ENCODE results near the gene EVI5. TPM values are rescaled to one million over a fixed set of nuclear protein-coding genes. Genes with fewer than 3 reads are reported as not detected.
"Not testable (repeated sequence)": the region's sequence is repeated elsewhere in the genome, so short reads cannot be mapped to it uniquely, and the experiment has no call there.

EVI5 gene
- total RNA-seq, 1 experiment from 2014 or later = 11.4 TPM

DNA sequence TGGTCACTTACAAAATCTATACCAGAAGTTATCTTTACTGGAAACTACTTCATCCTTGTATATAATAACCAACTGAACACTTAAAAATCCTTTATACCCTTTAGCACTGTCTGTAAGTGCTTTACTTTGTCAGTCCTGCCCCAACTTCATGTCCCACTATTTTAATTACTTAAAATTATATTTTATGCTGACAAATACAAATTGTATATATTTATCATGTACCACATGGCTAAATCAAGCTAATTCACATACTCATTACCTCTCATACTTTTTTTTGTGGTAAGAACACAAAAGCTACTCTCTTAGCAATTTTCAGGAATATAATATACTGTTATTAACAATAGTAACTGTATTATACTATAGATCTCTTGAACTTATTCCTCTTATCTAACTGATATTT, 63.0 kb downstream of the EVI5 start:
- ChIA-PET CTCF (no interaction called here), POLR2A (no interaction called here)
- Mint-ChIP-seq H3K9me3 (peaks cover 37% of the 10 kb centered on the region), H3K4me3 (no peak overlapping the region), H3K36me3 (peaks cover 38% of the 10 kb centered on the region), H3K4me1 (peaks cover 33% of the 10 kb centered on the region), H3K27ac (no peak overlapping the region), H3K27me3 (ENCODE audit: low read depth) (no peaks in the 10 kb centered on the region; the same call in 1 of the 2 replicates)
- ATAC-seq (no peak), DNase-seq (ENCODE audit: low spot score) (no peak)
- no peak for TF ChIP-seq RORB (CRISPR knock-in tag; IDR thresholded peaks at IDR 0.05)
- no peak for TF ChIP-seq GABPB1 (CRISPR knock-in tag; IDR thresholded peaks at IDR 0.05)
- TF ChIP-seq, protein P1, sequence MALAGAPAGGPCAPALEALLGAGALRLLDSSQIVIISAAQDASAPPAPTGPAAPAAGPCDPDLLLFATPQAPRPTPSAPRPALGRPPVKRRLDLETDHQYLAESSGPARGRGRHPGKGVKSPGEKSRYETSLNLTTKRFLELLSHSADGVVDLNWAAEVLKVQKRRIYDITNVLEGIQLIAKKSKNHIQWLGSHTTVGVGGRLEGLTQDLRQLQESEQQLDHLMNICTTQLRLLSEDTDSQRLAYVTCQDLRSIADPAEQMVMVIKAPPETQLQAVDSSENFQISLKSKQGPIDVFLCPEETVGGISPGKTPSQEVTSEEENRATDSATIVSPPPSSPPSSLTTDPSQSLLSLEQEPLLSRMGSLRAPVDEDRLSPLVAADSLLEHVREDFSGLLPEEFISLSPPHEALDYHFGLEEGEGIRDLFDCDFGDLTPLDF (CRISPR knock-in tag; IDR thresholded peaks at IDR 0.05) = no peak
- no peak for TF ChIP-seq ZNF423 (CRISPR knock-in tag; IDR thresholded peaks at IDR 0.05)

DNA sequence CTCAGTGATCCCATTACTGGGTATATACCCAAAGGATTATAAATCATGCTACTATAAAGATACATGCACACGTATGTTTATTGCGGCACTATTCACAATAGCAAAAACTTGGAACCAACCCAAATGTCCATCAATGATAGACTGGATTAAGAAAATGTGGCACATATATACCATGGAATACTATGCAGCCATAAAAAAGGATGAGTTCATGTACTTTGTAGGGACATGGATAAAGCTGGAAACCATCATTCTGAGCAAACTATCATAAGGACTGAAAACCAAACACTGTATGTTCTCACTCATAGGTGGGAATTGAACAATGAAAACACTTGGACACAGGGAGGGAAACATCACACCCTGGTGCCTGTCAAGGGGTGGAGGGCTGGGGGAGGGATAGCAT, 63.8 kb downstream of the EVI5 start:
- H3K4me3 Mint-ChIP-seq, CTCF ChIA-PET: not testable (repeated sequence)

DNA sequence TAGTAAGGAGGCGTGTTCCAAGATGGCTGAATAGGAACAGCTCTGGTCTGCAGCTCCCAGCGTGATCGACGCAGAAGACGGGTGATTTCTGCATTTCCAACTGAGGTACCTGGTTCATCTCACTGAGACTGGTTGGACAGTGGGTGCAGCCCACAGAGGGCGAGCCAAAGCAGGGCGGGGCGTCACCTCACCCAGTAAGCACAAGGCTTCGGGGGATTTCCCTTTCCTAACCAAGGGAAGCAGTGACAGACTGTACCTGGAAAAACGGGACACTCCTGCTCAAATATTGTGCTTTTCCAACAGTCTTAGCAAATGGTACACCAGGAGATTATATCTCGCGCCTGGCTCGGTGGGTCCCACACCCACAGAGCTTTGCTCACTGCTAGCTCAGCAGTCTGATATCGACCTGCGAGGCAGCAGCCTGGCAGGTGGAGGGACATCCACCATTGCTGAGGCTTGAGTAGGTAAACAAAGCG, 69.4 kb downstream of the EVI5 start:
- H3K36me3 Mint-ChIP-seq = peaks cover 11% of the 10 kb centered on the region
- not testable (repeated sequence) for ATAC-seq; H3K9me3 Mint-ChIP-seq; H3K4me3 Mint-ChIP-seq; DNase-seq (ENCODE audit: low spot score); H3K27me3 Mint-ChIP-seq (ENCODE audit: low read depth)
- ChIA-PET POLR2A (interaction anchor here (0.9 kb wide), 1 partner anchor 11 kb away, joined by 3 read pairs; no protein-coding TSS in a partner anchor), CTCF (interaction anchor here (0.7 kb wide), 1 partner anchor 21 kb away, joined by 3 read pairs; no protein-coding TSS in a partner anchor)
- peaks cover 10% of the 10 kb centered on the region for H3K4me1 Mint-ChIP-seq
- 0 out of 2 replicates have a peak overlapping the region, but pooled peaks have one; percentile 58 for H3K27ac Mint-ChIP-seq

More for the DNA sequence above, 63.8 kb downstream of the EVI5 start:
- POLR2A ChIA-PET; H3K27ac Mint-ChIP-seq; ATAC-seq; H3K27me3 Mint-ChIP-seq (ENCODE audit: low read depth); DNase-seq (ENCODE audit: low spot score): not testable (repeated sequence)
- Mint-ChIP-seq H3K9me3 (peaks cover 37% of the 10 kb centered on the region), H3K36me3 (peaks cover 38% of the 10 kb centered on the region), H3K4me1 (peaks cover 33% of the 10 kb centered on the region)

DNA sequence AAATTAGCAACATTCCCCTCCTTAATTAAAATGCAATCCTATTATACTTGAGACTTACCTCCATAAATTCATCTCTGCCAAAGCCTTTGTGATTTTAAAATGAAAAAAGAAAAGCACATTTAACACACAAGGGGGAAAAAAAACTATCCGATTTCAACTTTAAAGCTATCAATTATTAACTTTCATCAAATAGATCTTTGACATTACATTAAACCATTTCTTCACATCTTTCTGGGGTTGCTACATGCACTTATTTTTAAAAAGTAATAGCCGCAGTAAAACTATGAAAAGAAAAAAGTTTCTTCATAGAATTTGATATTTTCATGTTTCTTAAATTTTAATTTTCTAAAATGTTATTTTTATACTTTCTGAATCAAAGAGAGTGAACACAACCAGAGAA, 71.0 kb downstream of the EVI5 start:
- H3K4me3 Mint-ChIP-seq = no peak overlapping the region
- TF ChIP-seq, protein P2, sequence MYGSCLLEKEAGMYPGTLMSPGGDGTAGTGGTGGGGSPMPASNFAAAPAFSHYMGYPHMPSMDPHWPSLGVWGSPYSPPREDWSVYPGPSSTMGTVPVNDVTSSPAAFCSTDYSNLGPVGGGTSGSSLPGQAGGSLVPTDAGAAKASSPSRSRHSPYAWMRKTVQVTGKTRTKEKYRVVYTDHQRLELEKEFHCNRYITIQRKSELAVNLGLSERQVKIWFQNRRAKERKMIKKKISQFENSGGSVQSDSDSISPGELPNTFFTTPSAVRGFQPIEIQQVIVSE (CRISPR knock-in tag; IDR thresholded peaks at IDR 0.05; ENCODE audit: borderline replicate concordance) = no peak
- TF ChIP-seq, protein P3, sequence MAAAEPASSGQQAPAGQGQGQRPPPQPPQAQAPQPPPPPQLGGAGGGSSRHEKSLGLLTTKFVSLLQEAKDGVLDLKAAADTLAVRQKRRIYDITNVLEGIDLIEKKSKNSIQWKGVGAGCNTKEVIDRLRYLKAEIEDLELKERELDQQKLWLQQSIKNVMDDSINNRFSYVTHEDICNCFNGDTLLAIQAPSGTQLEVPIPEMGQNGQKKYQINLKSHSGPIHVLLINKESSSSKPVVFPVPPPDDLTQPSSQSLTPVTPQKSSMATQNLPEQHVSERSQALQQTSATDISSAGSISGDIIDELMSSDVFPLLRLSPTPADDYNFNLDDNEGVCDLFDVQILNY (CRISPR knock-in tag; IDR thresholded peaks at IDR 0.05) = no peak
- H3K9me3 Mint-ChIP-seq = no peaks in the 10 kb centered on the region
- H3K36me3 Mint-ChIP-seq = no peaks in the 10 kb centered on the region; the same call in 1 of the 2 replicates
- H3K27me3 Mint-ChIP-seq (ENCODE audit: low read depth) = no peaks in the 10 kb centered on the region
- ChIA-PET POLR2A (no interaction called here), CTCF (interaction anchor here (0.7 kb wide), 1 partner anchor 35 kb away, joined by 3 read pairs; no protein-coding TSS in a partner anchor)
- ATAC-seq (no peak), DNase-seq (ENCODE audit: low spot score) (no peak)
- H3K27ac Mint-ChIP-seq = no peak overlapping the region
- peaks cover 21% of the 10 kb centered on the region for H3K4me1 Mint-ChIP-seq

DNA sequence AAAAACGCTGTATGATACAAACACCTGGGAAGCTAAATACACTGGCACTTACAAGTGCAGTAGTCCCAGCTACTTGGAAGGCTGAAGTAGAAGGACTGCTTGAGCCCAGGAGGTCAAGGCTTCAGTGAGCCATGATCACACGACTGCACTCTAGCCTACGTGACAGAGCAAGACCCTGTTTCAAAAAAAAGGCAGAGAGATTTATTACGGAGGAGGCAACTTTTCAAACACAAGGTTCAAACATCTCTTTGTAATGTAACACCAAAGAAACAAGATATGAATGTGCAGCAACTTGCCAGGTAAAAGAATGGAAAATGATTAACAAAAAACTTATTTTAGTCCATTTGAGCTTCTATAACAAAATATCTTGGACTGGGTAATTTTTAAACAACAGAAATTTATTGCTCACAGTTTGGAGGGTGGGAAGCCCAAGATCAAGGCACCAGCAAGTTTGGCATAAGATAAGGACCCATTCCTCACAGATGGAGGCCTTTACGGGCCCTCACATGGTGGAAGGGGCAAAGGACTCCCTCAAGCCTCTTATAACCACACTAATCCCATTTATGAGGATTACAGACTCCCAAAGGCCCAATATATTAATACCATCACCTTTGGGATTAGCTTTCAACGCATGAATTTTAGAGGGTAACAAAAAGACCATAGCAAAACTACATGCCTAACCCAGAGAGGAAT, 73.3 kb downstream of the EVI5 start:
- peaks cover 39% of the 10 kb centered on the region for H3K4me1 Mint-ChIP-seq
- POLR2A ChIA-PET = no interaction called here
- H3K4me3 Mint-ChIP-seq = no peak overlapping the region
- no peak for ATAC-seq
- no peaks in the 10 kb centered on the region; the same call in 1 of the 2 replicates for H3K36me3 Mint-ChIP-seq
- CTCF ChIA-PET = no interaction called here
- H3K27ac Mint-ChIP-seq = peak overlapping the region; percentile 42
- H3K27me3 Mint-ChIP-seq (ENCODE audit: low read depth) = no peaks in the 10 kb centered on the region
- DNase-seq (ENCODE audit: low spot score) = no peak
- H3K9me3 Mint-ChIP-seq = no peaks in the 10 kb centered on the region
- TF ChIP-seq, protein P4, sequence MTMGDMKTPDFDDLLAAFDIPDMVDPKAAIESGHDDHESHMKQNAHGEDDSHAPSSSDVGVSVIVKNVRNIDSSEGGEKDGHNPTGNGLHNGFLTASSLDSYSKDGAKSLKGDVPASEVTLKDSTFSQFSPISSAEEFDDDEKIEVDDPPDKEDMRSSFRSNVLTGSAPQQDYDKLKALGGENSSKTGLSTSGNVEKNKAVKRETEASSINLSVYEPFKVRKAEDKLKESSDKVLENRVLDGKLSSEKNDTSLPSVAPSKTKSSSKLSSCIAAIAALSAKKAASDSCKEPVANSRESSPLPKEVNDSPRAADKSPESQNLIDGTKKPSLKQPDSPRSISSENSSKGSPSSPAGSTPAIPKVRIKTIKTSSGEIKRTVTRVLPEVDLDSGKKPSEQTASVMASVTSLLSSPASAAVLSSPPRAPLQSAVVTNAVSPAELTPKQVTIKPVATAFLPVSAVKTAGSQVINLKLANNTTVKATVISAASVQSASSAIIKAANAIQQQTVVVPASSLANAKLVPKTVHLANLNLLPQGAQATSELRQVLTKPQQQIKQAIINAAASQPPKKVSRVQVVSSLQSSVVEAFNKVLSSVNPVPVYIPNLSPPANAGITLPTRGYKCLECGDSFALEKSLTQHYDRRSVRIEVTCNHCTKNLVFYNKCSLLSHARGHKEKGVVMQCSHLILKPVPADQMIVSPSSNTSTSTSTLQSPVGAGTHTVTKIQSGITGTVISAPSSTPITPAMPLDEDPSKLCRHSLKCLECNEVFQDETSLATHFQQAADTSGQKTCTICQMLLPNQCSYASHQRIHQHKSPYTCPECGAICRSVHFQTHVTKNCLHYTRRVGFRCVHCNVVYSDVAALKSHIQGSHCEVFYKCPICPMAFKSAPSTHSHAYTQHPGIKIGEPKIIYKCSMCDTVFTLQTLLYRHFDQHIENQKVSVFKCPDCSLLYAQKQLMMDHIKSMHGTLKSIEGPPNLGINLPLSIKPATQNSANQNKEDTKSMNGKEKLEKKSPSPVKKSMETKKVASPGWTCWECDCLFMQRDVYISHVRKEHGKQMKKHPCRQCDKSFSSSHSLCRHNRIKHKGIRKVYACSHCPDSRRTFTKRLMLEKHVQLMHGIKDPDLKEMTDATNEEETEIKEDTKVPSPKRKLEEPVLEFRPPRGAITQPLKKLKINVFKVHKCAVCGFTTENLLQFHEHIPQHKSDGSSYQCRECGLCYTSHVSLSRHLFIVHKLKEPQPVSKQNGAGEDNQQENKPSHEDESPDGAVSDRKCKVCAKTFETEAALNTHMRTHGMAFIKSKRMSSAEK (CRISPR knock-in tag; IDR thresholded peaks at IDR 0.05; ENCODE audit: borderline replicate concordance) = no peak
- no peak for TF ChIP-seq KAT7 (CRISPR knock-in tag; IDR thresholded peaks at IDR 0.05; ENCODE audit: borderline replicate concordance)
- TF ChIP-seq ZNF423 (CRISPR knock-in tag; IDR thresholded peaks at IDR 0.05) = no peak
- no peak for TF ChIP-seq SMAD3 (CRISPR knock-in tag; IDR thresholded peaks at IDR 0.05; ENCODE audit: borderline replicate concordance)
- TF ChIP-seq, protein P5, sequence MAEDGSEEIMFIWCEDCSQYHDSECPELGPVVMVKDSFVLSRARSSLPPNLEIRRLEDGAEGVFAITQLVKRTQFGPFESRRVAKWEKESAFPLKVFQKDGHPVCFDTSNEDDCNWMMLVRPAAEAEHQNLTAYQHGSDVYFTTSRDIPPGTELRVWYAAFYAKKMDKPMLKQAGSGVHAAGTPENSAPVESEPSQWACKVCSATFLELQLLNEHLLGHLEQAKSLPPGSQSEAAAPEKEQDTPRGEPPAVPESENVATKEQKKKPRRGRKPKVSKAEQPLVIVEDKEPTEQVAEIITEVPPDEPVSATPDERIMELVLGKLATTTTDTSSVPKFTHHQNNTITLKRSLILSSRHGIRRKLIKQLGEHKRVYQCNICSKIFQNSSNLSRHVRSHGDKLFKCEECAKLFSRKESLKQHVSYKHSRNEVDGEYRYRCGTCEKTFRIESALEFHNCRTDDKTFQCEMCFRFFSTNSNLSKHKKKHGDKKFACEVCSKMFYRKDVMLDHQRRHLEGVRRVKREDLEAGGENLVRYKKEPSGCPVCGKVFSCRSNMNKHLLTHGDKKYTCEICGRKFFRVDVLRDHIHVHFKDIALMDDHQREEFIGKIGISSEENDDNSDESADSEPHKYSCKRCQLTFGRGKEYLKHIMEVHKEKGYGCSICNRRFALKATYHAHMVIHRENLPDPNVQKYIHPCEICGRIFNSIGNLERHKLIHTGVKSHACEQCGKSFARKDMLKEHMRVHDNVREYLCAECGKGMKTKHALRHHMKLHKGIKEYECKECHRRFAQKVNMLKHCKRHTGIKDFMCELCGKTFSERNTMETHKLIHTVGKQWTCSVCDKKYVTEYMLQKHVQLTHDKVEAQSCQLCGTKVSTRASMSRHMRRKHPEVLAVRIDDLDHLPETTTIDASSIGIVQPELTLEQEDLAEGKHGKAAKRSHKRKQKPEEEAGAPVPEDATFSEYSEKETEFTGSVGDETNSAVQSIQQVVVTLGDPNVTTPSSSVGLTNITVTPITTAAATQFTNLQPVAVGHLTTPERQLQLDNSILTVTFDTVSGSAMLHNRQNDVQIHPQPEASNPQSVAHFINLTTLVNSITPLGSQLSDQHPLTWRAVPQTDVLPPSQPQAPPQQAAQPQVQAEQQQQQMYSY (CRISPR knock-in tag; IDR thresholded peaks at IDR 0.05) = no peak
